ENCODE results near the gene DAB2. TPM values are rescaled to one million over a fixed set of nuclear protein-coding genes. Genes with fewer than 3 reads are reported as not detected.

DAB2 gene
- total and polyA plus RNA-seq, 4 donors = 10.0 to 25.6 (median 16.1) TPM

DNA sequence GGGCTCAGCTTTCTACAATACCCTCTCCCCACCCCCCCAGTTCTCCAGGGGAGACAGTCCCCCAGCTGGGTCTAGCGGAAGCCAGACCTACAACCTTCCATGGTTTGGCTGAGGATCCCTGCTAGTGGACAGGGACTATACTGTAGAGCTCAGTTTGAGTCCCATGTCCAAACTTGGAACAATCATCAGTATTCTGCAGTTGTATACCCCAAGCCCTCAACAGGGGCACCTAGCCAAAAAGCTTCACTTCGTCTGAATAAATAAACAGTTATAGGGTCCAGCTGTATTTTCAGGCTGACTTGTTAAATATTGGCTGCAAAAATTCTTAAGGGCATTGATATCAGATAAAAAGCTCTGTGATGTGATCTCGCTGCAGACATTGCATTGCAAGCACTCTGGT, 45.1 kb downstream of the DAB2 start:
- no peaks in the 10 kb centered on the region for H3K9me3 ChIP-seq (ENCODE audit: control insufficient read depth in 4 of 4, low read length in 3 of 4)
- no peak overlapping the region for H3K4me3 ChIP-seq (ENCODE audit: low read depth in 1 of 3, low read length in 3 of 3)
- DNase-seq (ENCODE audit: low spot score) = no peak
- WGBS = 80% methylated on average over 3 of the region's 3 CpGs
- no peaks in the 10 kb centered on the region for H3K36me3 ChIP-seq (ENCODE audit: control insufficient read depth in 4 of 4, insufficient read depth in 3 of 4, low read depth in 1 of 4, low read length in 3 of 4)
- TF ChIP-seq, protein P1, sequence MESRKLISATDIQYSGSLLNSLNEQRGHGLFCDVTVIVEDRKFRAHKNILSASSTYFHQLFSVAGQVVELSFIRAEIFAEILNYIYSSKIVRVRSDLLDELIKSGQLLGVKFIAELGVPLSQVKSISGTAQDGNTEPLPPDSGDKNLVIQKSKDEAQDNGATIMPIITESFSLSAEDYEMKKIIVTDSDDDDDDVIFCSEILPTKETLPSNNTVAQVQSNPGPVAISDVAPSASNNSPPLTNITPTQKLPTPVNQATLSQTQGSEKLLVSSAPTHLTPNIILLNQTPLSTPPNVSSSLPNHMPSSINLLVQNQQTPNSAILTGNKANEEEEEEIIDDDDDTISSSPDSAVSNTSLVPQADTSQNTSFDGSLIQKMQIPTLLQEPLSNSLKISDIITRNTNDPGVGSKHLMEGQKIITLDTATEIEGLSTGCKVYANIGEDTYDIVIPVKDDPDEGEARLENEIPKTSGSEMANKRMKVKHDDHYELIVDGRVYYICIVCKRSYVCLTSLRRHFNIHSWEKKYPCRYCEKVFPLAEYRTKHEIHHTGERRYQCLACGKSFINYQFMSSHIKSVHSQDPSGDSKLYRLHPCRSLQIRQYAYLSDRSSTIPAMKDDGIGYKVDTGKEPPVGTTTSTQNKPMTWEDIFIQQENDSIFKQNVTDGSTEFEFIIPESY (IDR thresholded peaks at IDR 0.05) = no peak
- no peak for TF ChIP-seq YY1 (IDR thresholded peaks at IDR 0.05)
- no peak for TF ChIP-seq SP1 (IDR thresholded peaks at IDR 0.05)
- TF ChIP-seq HNF4G (IDR thresholded peaks at IDR 0.05) = no peak
- TF ChIP-seq GABPA (IDR thresholded peaks at IDR 0.05 in 1 of 2, conservative IDR thresholded peaks at IDR 0.05 in 1 of 2) = no peak
- TF ChIP-seq NR2F2 (IDR thresholded peaks at IDR 0.05) = no peak
- no peak for TF ChIP-seq FOXA1 (IDR thresholded peaks at IDR 0.05)
- TF ChIP-seq HNF4A (conservative IDR thresholded peaks at IDR 0.05) = no peak
- TF ChIP-seq, protein P2, sequence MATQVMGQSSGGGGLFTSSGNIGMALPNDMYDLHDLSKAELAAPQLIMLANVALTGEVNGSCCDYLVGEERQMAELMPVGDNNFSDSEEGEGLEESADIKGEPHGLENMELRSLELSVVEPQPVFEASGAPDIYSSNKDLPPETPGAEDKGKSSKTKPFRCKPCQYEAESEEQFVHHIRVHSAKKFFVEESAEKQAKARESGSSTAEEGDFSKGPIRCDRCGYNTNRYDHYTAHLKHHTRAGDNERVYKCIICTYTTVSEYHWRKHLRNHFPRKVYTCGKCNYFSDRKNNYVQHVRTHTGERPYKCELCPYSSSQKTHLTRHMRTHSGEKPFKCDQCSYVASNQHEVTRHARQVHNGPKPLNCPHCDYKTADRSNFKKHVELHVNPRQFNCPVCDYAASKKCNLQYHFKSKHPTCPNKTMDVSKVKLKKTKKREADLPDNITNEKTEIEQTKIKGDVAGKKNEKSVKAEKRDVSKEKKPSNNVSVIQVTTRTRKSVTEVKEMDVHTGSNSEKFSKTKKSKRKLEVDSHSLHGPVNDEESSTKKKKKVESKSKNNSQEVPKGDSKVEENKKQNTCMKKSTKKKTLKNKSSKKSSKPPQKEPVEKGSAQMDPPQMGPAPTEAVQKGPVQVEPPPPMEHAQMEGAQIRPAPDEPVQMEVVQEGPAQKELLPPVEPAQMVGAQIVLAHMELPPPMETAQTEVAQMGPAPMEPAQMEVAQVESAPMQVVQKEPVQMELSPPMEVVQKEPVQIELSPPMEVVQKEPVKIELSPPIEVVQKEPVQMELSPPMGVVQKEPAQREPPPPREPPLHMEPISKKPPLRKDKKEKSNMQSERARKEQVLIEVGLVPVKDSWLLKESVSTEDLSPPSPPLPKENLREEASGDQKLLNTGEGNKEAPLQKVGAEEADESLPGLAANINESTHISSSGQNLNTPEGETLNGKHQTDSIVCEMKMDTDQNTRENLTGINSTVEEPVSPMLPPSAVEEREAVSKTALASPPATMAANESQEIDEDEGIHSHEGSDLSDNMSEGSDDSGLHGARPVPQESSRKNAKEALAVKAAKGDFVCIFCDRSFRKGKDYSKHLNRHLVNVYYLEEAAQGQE (IDR thresholded peaks at IDR 0.05) = no peak
- no peak for TF ChIP-seq FOXA2 (IDR thresholded peaks at IDR 0.05)
- no peak for TF ChIP-seq RXRA (IDR thresholded peaks at IDR 0.05)
- no peak for TF ChIP-seq EGR1 (IDR thresholded peaks at IDR 0.05; ENCODE audit: low read depth in 2 of 2)
- TF ChIP-seq, protein P3, sequence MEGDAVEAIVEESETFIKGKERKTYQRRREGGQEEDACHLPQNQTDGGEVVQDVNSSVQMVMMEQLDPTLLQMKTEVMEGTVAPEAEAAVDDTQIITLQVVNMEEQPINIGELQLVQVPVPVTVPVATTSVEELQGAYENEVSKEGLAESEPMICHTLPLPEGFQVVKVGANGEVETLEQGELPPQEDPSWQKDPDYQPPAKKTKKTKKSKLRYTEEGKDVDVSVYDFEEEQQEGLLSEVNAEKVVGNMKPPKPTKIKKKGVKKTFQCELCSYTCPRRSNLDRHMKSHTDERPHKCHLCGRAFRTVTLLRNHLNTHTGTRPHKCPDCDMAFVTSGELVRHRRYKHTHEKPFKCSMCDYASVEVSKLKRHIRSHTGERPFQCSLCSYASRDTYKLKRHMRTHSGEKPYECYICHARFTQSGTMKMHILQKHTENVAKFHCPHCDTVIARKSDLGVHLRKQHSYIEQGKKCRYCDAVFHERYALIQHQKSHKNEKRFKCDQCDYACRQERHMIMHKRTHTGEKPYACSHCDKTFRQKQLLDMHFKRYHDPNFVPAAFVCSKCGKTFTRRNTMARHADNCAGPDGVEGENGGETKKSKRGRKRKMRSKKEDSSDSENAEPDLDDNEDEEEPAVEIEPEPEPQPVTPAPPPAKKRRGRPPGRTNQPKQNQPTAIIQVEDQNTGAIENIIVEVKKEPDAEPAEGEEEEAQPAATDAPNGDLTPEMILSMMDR (IDR thresholded peaks at IDR 0.05; ENCODE audit: low read depth, low read length, missing input control) = no peak
- peaks cover 0 to 3% (median 0%) of the 10 kb centered on the region in 4 donors for H3K4me1 ChIP-seq (ENCODE audit: control insufficient read depth in 4 of 4, insufficient read depth in 4 of 4, low read length in 3 of 4)
- no peak overlapping the region for H3K27ac ChIP-seq (ENCODE audit: low read depth in 1 of 2, low read length in 2 of 2)
- no peaks in the 10 kb centered on the region for H3K27me3 ChIP-seq (ENCODE audit: control insufficient read depth in 4 of 4, insufficient read depth in 4 of 4, low read length in 3 of 4)
- no peak overlapping the region for H3K9ac ChIP-seq (ENCODE audit: low read depth in 1 of 2, low read length in 2 of 2)

DNA sequence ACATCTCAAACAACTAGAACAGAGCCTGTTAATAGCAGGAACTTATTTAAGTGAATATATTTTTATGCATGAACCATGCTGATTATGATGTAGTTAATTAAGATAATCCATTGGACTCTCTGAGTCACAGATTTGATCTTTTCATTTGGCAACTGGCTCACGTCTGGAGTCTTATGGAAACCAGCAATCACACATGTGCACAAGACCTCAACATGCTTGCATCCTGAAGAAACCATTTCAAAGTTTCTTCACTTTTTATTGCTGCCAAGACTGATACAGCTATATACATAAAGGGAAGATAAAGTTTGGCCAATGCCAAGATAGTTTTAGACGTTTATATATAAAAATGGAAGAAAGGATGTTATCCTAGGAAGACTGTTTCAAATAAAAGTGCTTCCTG, 47.2 kb downstream of the DAB2 start:
- DNase-seq (ENCODE audit: low spot score) = no peak
- Histone ChIP-seq H3K9me3 (ENCODE audit: control insufficient read depth in 4 of 4, low read length in 3 of 4) (no peaks in the 10 kb centered on the region), H3K4me3 (ENCODE audit: low read depth in 1 of 3, low read length in 3 of 3) (no peak overlapping the region), H3K9ac (ENCODE audit: low read depth in 1 of 2, low read length in 2 of 2) (no peak overlapping the region), H3K27ac (ENCODE audit: low read depth in 1 of 2, low read length in 2 of 2) (no peak overlapping the region), H3K4me1 (ENCODE audit: control insufficient read depth in 4 of 4, insufficient read depth in 4 of 4, low read length in 3 of 4) (peaks cover 0 to 14% (median 7%) of the 10 kb centered on the region in 4 donors), H3K27me3 (ENCODE audit: control insufficient read depth in 4 of 4, insufficient read depth in 4 of 4, low read length in 3 of 4) (no peaks in the 10 kb centered on the region), H3K36me3 (ENCODE audit: control insufficient read depth in 4 of 4, insufficient read depth in 3 of 4, low read depth in 1 of 4, low read length in 3 of 4) (no peaks in the 10 kb centered on the region)
- WGBS = 67% methylated on average over 2 of the region's 2 CpGs
- no peak for TF ChIP-seq FOXA1 (IDR thresholded peaks at IDR 0.05)
- TF ChIP-seq RXRA (IDR thresholded peaks at IDR 0.05) = no peak
- TF ChIP-seq, protein P1 (IDR thresholded peaks at IDR 0.05) = no peak

Measured in liver (tissue), 9 donors.